HG02885 (cell line): ENCODE results near the gene LMCD1.

Source experiments
- ATAC-seq: cut with Tn5 transposase; IDR thresholded peaks from one replicate; pipeline ENCODE4 v1.9.1; 2021; ENCODE audit warnings: mild to moderate bottlenecking; ENCODE audit not compliant: unreplicated experiment, poor library complexity

Gene LMCD1

DNA sequence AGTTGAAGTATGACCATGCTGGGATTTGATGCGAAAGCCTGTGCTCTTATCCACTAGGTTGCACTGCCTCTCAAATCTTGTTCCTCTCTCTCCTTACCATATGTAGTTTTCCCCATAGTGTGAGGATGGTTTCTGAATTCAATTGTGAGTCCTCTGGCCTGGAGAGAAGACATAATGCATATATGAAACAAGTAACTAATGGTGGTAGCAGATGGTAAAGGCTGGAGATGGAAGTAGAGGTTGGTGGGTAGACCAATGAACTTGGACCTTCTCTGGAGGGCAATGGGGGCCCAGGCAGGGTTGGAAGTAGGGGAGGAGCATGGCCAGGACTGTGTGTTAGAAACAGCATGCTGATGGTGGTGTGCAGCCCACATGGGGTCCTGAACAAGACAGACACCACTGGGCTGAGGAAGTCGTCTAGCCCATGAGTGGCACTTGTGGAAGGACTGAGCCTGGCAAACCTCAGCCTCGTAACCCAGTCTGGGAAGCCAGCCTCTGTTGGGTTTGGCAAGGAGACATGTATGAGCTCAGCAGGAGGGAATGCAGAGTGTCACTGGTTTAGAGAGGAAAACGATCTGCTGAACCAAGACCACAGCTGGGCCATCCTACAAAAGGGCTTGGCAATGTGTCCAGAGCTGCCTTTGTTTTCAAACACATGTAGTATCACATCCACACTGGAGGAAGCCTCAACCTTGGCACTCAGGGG is 18.5 kb upstream of the LMCD1 start:
- ATAC-seq: no peak

GRCh38 chr3:8484409-8485140 is 17.0 kb upstream of the LMCD1 start:
- ATAC-seq: no peak

GRCh38 chr3:8485141-8485870 is 16.3 kb upstream of the LMCD1 start:
- no peak for ATAC-seq

DNA sequence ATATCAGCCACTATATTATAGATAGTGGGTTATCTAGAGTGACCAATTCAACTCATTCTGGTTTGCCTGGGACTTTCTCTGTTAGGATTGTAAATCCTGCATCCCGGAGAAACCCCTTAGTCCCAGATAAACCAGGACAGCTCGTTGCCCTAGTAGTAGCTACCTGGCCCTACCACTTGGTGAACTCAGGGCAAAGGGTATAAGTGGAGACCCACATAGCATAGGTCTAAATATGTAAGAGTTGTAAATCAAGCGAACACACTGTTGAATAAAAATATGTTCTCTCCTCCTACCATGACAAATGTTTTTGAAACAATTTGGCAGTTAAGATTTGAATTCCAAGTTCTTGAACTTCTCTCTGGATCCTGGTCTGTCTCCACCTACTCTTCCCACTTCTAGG is 15.7 kb upstream of the LMCD1 start:
- no peak for ATAC-seq

DNA sequence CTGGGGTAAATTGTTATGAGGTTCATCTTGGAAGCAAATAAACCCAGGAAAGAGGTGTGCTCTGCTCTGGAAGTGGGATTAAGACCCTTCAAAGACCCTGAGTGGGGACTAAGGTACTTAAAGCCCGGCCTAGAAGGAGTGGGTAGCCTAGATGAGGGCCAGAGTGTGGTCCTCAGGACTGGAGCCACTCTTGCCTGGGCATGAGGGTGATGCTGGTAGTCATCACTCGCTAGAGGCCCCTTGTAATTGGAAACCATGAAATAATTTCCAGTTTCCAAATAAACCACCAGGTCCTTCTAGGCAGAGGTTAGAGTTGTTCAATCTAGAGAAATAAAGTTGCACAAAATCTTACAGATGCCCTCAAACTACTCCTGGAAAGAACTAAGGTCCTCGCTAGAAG is 15.2 kb upstream of the LMCD1 start:
- ATAC-seq: no peak

DNA sequence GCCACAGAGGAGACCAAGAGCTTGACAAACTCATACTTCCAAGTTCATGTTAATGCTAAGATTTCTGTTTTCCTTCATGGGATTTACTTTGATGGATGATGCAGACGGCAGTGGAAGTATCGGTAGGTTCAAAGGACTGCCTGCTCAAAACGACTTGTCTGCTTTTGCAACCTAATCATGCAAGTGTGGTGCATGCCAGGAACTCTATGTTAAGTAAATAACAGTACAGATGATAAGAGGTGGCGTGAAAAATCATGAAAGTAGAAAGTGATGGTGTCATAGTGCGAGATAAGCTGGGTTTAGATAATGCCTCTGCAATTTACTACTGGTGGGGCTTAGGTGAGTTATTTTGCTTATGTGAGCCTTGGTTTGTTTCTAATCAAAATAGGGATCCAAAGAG is 14.7 kb upstream of the LMCD1 start:
- ATAC-seq: no peak

DNA sequence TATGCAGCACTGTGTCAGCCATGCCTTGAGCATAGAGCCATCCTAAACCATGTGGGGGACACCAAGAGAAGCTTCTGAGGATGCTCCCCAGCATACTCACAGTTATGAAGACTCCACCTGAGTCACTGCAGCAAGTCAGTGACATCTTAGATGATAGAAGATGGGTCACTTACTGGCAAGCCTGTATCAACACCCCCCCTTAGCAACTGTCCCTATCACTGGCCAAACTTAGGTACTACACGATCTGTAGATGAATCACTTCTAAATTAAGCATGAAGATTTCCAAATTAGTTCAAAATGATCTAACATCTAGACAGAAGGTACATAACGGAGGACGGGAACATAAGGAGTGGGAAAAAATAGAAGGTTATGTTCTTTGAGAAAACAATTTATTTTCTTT is 13.2 kb upstream of the LMCD1 start:
- ATAC-seq: no peak

DNA sequence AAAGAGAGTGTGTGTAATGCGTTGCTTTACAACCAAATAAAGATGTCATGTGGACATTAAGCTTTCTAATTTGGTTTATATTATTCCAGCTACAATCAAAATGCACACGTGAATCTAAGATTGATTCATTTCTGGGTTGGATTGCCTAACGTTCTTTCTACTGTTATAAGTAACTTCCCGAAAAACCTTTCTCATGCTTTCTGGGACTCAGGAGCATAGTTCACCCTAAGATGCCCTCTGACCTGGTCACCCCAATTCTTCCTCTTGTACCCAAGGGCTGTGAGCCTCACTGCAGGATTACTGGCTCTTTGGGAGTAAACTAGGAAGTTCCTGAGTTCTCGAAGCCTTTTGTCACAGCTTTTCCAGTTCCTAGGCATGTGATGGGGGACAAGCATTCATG is 12.7 kb upstream of the LMCD1 start:
- no peak for ATAC-seq

DNA sequence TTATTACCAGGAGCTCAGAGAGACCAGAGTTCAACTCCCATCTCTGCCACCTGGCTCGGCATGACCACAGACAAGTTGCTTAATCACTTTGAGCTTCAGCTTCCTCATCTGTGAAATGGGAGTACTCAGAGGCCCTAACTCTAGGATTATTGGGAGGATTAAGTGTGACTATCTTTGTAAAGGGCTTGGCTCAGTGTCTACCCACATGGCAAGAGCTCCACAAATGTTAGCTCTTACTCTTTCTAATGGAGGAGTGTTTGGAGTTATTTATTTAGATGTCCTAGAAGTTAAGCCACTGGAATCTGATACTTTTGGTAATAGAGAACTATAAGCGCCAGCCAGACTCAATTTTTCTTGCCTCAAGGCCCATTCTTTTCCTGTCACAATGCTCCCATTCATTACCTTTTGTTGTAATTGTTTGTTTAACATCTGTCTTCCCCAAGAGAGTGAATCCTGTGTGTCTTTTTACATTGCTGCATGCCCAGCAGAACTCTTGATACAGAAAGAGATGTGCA is 12.3 kb upstream of the LMCD1 start:
- ATAC-seq: no peak

- no peak for ATAC-seq
Measured at GRCh38 chr3:8490079-8490552, 11.5 kb upstream of the LMCD1 start.

- no peak for ATAC-seq
Measured at GRCh38 chr3:8491271-8492144, 10.1 kb upstream of the LMCD1 start.

DNA sequence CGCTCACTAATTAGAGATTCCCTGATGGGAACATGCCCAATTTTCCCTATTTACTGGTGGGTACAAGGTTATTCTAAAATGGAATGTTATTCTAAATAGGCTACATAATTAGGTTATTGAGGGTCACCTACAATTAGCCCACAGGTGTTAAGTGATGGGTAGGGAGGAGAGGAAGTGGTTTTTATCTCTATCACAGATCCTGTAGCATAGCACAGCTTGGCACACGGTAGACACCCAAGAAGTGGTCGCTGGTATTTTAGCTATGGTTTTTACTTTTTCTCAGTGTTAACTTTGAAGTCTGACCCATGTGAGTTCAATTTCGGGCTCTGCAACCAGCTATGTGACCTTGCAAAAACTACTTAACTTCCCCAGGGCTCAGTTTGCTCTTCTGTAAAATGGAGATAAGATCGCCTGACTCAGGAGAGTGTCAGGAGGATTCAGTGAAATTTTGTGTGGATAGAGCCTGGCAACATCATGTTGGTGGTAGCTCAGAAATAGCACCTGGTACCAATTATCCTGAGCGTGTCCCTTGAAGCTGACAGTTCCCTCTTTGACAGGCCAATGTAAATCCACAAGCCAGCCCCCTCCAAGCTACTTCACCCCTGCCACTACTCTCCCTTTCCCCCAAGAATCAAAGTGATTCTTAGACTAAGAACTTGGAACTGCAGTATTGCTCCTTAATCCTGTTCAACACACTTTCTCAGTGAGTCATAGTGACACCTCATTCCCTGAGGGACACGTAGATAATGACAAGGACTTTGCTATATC is 8.7 kb upstream of the LMCD1 start:
- ATAC-seq: no peak

- no peak for ATAC-seq
Measured at GRCh38 chr3:8493744-8494143, 7.9 kb upstream of the LMCD1 start.

DNA sequence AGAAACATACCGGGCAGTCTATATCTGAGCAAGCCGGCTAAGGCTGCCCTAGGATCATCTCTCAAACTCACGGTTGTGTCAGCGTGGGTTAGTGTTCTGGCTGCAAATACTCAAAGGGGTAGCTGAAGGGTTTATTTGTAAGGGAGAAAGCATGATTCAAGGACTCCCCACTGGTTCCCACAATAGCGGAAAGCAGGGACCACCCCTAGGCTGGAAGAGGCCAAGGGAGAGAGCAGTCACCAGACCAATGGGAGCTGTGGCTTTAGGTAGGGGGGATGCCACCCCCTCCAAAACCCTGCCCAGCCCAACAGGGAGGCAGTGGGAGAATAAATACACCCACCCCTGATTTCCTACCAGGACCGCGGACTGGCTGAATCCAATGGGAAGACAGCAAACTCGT is 7.3 kb upstream of the LMCD1 start:
- ATAC-seq: no peak

DNA sequence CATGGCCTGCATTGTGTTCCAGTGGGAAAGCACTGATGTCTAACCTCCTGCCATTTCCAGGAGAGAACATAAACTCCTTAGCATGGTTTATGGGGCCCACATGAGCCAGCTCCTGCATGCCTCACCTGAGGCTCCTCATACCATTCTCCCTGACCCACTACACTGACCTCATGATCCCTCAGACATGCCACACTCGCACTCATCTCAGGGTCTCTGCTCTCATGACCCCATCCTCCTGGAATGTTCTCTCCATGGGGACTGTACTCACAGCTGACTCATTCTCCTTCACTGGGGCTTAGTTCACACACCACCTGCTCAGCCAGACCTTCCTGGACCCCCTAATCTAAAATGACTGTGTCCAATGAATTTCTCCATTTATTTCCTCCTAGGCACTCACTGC is 4.0 kb upstream of the LMCD1 start:
- no peak for ATAC-seq

DNA sequence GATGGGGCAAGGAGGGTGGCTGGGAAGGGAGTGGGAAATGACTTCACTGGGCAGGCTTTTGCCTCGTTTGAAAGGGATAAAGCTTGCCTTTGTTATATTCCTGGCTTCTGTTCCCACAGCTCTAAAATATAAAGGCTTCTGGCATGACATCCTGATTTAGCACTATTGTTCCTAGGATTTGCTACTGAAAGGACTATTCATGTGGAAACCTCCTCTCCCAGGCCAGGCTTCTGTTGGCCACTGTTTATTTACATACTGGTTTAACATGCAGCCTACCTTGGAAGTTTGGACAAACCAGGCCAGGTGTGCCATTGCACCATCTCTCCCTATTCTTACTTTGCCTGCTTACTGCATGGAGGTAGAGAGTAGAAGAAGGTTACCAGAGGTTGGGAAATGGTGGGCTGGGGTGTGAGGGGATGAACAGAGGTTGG is 2.4 kb upstream of the LMCD1 start:
- ATAC-seq: no peak

DNA sequence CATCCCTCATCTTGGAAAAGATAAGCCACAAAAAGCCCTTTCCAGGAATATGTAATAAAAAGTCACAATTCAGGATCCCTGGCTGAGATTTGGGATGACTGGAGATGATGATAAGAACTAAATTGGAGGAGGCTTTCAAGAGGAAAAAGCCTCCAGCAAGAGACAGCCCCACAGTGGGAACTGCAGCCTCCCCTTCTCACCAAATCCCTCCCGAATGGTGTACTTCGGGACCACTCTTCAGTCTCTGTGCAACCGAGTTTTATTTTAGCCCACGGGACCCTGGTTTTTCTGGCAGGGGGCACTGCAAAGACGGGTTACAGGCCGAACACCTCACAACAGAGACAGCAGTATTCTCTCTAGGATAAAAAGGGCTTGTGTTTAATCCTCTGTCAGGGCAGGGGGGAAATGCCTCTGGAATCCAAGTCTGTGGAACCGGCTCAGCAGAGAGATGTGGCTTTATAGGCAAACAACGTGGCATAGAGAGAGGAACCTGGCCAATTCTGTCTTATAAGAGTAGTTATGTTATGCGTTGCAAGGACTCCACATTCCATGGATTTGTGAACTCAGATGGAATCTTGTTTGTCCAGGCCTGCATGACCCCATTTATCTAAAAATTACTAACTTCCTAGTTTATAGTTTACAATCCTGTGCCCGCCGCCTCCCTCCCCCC is 1.2 kb upstream of the LMCD1 start:
- no peak for ATAC-seq

- no peak for ATAC-seq
Measured at GRCh38 chr3:8500989-8501370, 643 bp upstream of the LMCD1 start.

DNA sequence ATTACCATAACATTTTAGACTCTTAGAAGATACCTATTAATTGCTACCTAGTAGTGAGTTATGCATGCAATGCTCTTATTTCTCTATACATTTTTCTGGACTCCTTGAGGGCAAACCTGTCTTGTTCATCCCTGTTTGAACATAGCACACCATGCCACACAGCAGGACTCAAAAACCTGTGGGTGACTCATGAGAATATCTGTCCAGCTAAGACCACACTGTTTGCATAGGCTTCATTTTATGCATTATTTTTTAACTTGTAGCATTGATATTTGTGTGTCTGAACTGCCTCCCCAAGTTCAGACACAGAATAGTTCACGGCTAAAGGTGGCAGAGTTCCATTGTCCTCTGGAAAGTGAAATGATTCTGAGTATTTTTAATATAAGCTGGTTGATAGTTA is 1.8 kb downstream of the LMCD1 start:
- no peak for ATAC-seq
